HG03139 (cell line): ENCODE results near the gene INTS15.
"Not testable (repeated sequence)": the region's sequence is repeated elsewhere in the genome, so short reads cannot be mapped to it uniquely, and the experiment has no call there.

ENCODE experiments used
- ATAC-seq: cut with Tn5 transposase; IDR thresholded peaks from one replicate; pipeline ENCODE4 v1.9.1; 2021; ENCODE audit not compliant: unreplicated experiment

INTS15 gene

DNA sequence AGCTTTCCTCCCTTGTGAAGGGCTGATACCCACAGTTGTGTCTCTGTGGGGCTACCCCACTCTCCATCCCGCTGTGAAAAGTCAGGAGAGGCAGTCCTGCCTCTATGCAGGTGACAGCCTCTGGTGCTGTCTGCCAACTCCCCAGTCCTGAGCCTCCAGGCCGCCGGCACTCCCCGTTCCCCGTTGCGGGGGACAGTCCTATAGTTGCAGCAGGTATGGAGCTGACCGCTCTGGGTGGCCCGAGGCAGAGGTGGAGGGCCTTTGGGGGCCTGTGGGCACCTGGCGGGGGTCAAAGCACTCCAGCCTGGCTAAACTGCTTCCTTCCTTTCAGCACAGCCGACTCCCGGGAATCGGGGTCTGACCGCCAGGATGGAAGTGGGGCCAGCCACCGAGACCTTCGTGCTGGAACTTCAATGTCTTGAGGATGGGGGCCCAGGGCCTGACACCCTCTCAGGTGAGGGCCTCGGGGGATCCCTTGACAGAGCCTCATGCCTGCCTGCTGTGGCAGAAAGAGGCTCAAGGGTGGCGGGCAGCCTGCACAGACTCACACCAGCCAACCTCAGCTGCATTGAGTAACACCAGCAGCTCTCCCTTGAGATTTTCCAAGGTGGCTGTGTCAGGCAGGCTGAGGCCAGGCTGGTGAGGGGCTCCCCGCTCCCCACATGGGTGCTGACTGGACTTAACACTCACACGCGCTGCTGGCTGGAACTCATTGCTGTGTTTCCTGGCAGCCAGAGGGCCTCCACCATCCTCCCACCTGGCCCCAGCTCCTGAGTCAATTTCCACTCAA is 27.2 kb downstream of the INTS15 start:
- no peak for ATAC-seq

DNA sequence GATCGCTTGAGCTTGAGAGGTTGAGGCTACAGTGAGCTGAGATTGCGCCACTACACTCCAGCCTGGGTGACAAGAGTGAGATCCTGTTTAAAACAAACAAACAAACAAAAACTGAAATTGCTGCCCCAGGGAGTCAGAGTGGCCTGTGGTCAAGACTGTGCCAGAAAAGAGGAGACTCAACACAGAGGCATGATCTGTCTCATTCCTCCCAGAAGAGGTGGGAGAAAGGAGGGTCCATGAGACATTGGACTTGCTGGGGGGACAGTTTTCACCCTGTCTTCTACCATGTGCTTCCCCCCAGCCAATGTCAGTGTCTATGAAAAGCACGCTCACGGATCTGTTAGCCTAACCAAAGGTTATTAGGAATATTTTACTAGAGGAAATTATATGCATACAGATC is 28.8 kb downstream of the INTS15 start:
- no peak for ATAC-seq

DNA sequence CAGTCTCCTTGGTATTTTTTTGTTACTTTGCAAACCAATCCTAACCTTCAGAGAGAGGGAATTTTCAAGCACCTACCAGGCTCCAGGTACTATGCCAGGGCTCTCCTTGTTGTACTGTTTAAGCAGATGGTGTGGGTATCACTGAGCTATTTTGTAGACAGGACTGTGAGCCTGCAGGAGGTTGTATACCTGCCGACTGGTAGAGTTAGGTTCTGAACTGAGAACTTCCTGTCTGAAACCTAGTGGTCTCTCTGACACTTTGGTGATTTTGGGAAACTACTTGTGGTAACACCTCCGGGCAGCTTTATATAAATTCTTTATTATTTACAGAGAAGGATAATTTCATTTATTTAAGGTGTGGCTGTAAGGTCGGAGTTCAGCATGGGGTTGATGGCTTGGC is 30.1 kb downstream of the INTS15 start:
- no peak for ATAC-seq

DNA sequence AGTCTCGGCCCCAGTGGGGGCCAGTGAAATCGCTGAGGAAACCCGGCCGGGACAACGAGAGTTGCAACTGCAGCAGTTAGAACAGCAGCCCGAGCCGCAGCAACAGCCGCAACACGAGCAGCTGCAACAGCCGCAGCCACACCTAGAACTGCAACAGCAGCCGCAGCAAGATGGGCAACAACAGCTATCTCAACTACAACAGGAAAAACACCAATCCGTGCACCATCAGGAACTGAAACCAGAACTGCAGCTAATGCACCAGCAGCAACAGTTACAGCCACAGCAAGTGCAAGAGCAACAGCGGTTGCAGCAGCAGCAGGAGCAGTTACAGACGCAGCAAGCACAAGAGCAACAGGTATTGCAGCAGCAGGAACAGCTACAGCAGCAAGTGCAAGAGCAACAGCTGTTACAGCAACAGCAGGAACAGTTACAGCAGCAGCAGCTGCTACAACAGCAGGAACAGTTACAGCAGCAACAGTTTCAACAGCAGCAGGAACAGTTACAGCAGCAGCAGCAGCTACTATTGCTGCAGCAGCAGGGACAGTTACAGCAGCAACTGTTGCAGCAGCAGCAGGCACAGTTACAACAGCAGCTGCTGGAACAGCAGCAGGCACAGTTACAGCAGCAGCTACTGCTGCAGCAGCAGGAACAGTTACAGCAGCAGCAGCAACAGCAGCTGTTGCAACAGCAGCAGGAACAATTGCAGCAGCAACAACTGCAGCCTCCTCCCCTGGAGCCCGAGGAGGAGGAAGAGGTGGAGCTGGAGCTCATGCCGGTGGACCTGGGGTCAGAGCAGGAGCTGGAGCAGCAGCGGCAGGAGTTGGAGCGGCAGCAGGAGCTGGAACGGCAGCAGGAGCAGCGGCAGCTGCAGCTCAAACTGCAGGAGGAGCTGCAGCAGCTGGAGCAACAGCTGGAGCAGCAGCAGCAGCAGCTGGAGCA is 31.6 kb downstream of the INTS15 start:
- no peak for ATAC-seq

DNA sequence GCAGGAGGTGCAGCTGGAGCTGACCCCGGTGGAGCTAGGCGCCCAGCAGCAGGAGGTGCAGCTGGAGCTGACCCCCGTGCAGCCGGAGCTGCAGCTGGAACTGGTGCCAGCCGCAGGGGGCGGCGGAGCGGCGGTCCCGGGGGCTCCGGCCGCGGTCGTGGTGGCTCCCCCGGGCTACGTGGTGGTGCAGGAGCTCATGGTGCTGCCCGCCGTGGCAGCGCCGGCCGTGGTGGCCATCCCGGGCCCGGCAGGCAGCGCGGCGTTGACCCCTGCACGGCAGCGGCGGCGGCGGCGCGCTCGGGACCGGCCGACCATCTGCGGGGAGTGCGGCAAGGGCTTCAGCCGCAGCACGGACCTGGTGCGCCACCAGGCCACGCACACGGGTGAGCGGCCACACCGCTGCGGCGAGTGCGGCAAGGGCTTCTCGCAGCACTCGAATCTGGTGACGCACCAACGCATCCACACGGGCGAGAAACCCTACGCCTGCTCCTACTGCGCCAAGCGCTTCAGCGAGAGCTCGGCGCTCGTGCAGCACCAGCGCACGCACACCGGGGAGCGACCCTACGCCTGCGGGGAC is 32.4 kb downstream of the INTS15 start:
- no peak for ATAC-seq

DNA sequence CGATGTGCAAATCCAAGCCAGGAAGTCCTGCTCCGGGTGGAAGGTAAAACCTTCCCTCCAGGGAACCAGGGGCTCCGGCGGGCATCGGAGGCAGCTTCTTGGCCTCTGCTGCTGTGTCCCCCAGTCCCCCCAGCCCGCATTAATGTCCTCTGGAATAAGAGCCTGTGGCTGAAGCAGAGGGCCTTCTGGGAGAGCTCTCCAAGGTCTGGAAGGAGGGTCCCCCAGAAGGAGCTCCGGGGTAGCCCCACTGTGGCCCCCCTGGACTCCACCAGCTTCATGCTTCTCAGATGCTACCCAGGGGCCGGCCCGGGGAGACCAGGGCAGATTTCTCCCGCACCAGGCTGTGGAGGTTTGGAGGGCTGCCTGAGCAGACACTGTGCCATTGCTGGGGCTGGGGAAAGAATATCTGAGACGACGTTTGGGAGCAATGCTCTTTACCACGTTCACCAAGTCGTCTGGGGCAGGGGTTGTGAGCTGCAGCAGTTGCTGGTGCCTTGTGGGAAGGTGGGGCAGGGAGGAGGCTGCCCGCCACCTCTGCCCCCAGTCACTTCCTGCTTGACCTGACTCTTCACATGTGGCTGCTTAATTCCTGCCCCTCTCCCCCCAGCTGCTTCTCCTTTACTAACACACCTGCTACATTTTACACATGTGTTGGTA is 33.9 kb downstream of the INTS15 start:
- no peak for ATAC-seq

DNA sequence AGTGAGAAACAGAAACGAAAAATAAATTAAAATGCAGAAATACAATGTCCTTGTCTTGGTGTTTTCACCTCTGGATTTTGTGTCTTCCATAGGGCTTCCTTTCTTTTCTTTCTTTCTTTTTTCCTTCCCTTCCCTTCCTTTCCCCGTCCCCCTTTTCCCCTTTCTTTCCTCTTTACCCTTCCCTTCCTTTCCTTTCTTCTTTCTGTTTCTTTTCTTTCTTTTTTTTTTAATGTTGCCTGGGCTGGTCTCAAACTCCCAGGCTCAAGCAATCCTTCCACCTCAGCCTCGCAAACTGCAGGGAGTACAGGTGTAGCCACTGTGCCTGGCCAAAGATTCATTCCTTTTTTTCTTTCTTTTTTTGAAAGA is 34.4 kb downstream of the INTS15 start:
- no peak for ATAC-seq

DNA sequence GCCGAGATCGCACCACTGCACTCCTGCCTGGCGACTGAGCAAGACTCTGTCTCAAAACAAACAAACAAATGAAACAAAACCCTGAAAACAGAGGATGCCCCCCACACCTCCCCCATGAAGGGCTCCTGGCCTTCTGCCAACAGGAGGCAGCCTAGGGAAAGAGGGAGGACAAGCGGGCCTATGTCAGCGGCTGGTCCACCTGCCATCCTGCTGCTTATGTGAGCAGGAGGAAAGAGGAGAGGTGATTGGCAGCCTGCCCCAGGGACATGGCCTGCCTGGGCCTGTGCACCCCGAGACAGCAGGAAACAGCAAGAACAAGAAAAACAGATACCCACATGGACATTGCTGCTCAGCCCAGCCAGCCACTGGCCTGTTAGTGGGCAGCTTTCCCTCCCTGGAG is 38.2 kb downstream of the INTS15 start:
- ATAC-seq, result no peak

DNA sequence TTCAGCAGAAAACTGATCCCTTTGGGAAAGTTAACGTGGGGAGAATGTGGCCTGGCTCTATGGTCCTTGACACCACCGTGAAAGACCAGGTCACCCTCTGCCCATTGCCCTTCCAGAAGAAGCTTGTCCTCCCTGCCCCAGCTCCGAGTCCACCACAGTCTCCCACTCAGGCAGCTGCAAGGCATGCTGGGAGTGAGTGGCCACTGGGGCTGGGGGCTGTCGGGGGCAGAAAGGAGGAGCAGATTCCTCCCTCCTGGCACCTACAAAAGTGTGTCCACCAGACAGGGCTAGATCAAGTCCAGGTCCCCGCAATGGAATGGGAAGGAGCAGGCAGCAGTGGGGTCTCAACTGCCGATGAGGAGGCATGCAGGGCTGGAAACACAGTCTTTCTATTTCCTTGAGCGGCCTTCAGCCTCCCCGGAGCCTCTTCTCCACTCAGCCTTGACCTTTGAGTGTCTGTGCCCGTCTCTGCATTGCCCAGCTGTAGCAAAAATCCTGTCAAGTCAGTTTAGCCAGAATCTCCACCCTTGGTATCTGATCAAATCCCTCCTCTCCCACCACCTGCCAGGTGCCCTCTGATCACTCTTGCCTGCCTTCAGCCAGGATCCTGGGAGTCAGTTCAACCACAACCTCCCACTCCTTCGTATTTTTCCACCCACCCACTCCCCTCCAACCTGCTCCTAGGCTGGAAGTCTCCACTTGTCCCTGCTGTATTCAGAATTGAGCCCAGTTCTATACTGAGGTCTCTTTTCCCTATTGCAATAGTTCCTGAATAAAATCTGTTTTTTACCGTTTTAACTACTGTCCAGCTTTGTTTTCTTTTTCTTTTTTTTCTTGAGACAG is 40.4 kb downstream of the INTS15 start:
- ATAC-seq, result no peak

DNA sequence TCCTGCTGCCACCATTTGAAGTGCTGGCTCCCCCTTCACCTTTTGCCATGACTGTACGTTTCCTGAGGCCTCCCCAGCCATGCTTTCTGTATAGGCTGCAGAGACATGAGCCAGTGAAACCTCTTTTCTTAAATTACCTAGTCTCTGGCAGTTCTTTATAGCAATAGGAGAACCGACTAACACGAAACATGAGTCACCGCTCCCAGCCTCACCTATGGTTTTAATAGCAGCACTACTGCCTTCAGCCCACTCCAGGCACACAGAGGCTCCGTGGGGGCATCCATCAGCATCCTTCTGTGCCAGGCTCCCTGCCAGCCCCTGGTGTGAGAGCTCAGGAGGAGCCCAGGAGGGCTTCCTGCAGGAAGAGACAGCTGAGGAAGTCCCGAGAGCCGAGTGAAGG is 41.8 kb downstream of the INTS15 start:
- no peak for ATAC-seq

DNA sequence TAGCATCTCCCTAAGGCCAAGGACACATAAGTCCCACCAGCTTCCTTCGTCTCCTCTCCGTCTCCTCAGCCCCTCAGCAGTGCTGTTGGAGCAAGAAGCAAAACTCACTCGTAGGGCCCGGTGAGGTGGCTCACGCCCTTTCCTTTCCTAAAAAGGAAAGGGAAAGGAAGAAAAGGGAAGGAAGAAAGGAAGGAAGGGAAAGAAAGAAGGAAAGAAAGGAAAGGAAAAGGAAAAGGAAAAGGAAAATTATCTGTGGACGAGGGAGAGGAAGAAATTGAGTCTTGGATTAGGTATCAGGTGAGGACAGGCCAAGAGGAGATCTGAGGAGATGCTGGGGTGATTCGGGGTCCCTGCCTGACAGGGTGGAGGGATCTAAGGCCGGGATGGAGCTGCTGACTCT is 44.2 kb downstream of the INTS15 start:
- no peak for ATAC-seq

DNA sequence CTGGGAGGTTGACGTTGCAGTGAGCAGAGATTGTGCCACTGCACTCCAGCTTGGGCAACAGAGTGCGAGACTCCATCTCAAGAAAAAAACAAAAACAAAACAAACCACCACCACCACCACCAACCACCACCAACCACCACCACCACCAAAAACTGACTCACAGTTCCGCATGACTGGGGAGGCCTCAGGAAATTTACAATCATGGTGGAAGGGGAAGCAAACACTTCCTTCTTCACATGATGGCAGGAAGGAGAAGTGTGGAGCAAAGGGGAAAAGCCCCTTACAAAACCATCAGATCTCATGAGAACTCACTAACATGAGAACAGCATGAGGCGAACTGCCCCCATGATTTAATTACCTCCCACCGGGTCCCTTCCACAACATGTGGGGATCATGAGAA is 45.1 kb downstream of the INTS15 start:
- ATAC-seq, result not testable (repeated sequence)

DNA sequence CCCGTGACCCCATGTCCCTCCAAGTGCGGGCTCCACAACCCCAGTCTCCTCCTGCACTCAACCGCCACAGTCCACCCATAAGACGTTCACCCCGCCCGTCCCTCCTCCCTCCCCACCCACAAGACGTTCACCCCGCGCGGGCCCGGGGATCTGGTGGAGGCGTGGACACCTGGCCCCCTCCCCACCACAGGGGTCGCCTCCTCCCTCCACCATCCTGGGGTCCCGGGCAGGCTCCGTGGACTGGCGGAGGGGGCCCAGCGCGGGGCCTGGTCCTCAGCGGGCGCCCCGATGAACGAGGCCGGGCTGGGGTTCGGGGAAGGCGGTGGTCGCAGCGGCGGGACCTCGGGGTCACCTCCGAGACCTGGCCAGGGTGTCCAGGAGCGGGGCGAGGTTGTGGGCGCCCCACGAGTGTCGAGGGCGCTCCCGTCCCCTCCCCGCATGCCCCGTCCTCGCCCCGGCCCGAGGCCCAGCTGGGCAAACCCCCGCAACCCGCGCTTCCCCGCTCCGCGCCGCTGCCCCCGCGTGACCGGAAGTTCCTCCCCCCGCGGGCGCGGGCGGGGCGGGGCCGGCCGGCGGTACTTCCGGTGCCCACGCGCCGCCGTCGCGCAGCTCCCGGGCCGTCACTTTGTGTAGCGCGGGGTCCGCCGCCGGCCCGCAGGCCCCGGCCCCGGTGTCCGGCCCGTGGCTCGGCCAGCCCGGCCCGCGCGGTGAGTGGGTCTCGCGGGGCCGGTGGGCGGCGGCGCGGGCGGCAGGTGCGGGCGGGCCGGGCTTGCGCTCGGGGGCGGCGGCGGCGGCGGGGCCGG is 47.1 kb downstream of the INTS15 start, which contains the start of gene ZNF316:
TSS of gene ZNF316 (plus strand) at position 578 of the 803 bp plus-strand sequence. CDS start 5,092 bp downstream, outside the sequence.
- peak; percentile 65 for ATAC-seq

DNA sequence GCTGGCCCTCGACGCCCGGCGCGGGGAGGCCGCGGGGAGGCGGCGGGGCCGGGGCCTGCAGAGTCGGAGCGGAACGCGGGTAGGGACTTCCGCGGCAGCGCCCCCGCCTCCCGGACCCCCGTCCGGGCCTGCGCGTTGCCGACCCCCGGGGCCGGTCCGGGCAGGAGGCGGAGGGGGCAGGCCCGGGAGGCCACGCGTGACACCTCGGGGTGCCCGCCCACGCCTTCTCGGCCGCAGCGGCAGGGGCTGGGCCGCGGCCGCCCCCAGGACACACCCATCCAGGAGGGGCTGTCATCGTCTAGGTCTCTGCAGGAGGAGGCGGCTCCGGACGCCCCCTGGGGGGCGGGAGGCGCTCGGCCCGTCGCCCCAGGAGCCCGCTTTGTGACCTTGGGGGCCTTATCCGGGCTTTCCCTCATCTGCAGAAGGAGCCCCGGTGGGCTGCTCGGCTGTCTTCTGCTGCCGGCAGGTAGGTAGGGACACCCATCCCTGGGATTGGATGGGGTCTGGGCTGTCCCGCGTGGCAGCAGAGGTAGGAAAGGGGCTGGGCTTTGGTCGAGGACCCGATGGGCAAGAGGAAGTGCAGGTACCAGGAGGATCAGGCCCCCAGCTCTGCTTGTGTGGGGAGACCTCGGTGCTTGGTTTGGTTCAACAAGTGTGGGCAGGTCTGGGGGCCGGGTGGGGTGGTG is 47.9 kb downstream of the INTS15 start:
- peak; percentile 80 for ATAC-seq

DNA sequence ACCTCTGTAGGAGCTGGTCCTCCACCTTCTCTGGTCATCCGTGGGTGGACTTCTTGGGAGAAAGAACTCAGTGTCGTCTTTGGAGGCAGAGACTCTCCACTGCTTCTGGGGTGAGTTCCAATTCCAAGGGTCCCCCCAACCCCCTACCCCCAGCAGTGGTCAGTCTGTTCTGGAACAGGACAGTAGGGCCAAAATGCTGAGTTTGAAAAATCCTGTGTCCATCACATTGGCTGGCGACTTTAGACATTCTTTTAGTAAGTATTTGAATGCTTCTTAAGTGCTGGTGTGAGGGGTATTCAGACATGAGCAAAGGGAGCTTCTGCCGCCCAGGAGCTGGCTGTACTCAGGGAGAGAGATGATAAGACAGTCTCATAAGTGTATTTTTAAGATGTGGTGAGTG is 49.2 kb downstream of the INTS15 start:
- ATAC-seq, result no peak

DNA sequence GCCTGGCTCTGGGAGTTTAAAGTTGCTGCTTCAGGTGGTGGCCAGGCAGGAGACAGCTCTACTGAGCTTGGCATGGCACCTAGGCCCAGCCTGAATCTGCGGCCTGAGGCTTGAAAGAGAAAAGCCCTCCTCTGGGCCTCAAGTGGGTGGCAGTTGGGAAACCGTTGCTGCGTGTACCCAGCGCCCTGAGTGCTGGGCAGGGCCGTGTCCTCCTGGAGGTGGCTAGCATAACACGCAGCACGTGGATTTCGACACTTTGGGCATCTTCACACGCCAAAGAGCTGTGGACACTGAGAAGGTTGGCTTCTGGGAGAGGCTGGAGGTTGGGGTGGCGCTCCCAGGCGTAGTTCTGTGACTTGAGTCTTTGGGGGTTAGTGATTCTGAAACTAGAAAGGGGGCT is 49.8 kb downstream of the INTS15 start:
- ATAC-seq, result no peak

DNA sequence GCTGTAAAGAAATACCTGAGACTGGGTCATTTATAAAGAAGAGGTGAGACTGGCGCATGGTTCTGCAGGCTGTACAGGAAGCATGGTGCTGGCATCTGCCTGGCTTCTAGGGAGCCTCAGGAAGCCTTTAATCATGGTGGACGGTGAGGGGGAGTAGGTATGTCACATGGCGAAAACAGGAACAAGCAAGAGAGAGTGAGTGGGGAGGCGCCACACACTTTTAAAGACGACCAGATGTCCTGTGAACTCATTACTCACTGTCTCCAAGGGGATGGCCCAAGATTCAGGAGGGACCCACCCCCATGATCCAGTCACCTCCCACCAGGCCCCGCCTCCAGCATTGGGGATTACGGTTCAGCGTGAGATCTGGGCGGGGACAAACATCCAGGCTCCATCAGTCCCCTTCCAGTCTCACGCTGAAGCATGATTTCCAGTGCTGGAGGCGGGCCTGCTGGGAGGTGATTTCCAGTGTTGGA is 50.5 kb downstream of the INTS15 start:
- no peak for ATAC-seq

DNA sequence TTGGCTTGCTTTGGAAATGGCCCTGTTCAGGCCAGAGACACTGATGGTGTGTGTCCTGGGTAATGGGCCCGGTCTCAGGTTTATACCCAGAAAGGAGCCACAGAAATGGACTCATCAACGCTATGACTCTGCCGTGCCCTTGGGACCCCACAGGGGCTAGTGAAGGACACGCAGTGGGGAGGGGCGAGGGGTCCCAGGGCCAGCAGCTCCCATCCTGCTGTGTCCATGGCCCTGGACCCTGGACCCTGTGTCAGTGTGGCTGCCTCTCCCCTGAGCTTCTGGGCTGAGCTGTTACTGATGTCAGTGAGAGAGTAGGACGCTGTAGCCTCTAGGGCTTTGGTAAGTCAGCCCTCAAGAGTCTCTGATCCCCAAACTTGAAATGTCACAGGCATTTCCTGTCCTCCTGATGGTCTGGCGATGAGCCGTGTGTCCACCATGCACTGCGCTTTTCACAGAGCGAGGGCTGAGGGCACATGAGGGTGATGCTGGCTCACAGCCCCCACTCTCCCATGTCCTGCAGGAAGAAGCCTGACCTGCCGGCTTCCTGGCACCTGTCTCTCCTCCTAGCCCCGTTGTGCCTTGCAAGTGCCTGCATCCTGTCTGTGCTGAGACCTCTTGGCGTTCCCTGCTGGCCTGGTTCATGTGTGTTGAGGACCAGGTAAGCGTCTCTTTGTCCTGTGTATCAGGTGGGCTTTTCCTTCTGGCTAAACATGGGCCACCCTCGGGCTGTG is 51.6 kb downstream of the INTS15 start:
- ATAC-seq, result no peak
